Measurements from ENCODE around the gene ENPEP.

The ENPEP gene

GRCh38 chr4:110602061-110602460, 126.1 kb downstream of the ENPEP start:
- no peak for DNase-seq (ENCODE audit: low read depth)

- DNase-seq (ENCODE audit: low read depth) = no peak
Observed at GRCh38 chr4:110605077-110605476, 129.1 kb downstream of the ENPEP start.

- DNase-seq (ENCODE audit: low read depth) = no peak
Observed at GRCh38 chr4:110609044-110609750, 133.2 kb downstream of the ENPEP start.

- DNase-seq (ENCODE audit: low read depth) = no peak
Observed at GRCh38 chr4:110610620-110610939, 134.6 kb downstream of the ENPEP start.

- no peak for DNase-seq (ENCODE audit: low read depth)
Observed at GRCh38 chr4:110610940-110611831, 135.2 kb downstream of the ENPEP start.

GRCh38 chr4:110611968-110612447, 136.1 kb downstream of the ENPEP start:
- DNase-seq (ENCODE audit: low read depth) = no peak

GRCh38 chr4:110612631-110613269, 136.8 kb downstream of the ENPEP start:
- no peak for DNase-seq (ENCODE audit: low read depth)

GRCh38 chr4:110613745-110614144, 137.8 kb downstream of the ENPEP start:
- DNase-seq (ENCODE audit: low read depth) = no peak

- DNase-seq (ENCODE audit: low read depth) = no peak
Observed at GRCh38 chr4:110614173-110614963, 138.4 kb downstream of the ENPEP start.

Data from fibroblast of the conjunctiva (primary cell).